Activated naive CD8-positive, alpha-beta T cell treated with anti-CD3 and anti-CD28 coated beads for 36 hours (primary cell): ENCODE data around the gene ALG6. TPM values are rescaled to one million over a fixed set of nuclear protein-coding genes. Genes with fewer than 3 reads are reported as not detected.

ENCODE experiments used
- DNase-seq: peaks from one replicate; pipeline ENCODE4 v3.0.0; 2021
- H3K27ac Mint-ChIP-seq: one replicate; pipeline ENCODE4 v1.8.0; 2022; ENCODE audit warnings: mild to moderate bottlenecking, moderate library complexity, mixed read lengths
- H3K27me3 Mint-ChIP-seq: one replicate; pipeline ENCODE4 v1.8.0; 2022; ENCODE audit warnings: mild to moderate bottlenecking, mixed read lengths
- H3K36me3 Mint-ChIP-seq: one replicate; pipeline ENCODE4 v1.8.0; 2021; ENCODE audit warnings: mild to moderate bottlenecking, mixed read lengths
- H3K4me1 Mint-ChIP-seq: one replicate; pipeline ENCODE4 v1.8.0; 2021; ENCODE audit warnings: mixed read lengths
- H3K4me3 Mint-ChIP-seq: one replicate; pipeline ENCODE4 v1.8.0; 2022; ENCODE audit warnings: mild to moderate bottlenecking, moderate library complexity, mixed read lengths
- H3K9me3 Mint-ChIP-seq: one replicate; pipeline ENCODE4 v1.8.0; 2022; ENCODE audit warnings: mixed read lengths
- total RNA-seq, 2 experiments: library from RNA; stranded (reverse); gene quantifications; one replicate each; pipeline ENCODE4 v1.2.3, GENCODE V29; 2021

ALG6 gene
- total RNA-seq, 2 experiments from 2014 or later = 17.4 to 17.8 TPM

DNA sequence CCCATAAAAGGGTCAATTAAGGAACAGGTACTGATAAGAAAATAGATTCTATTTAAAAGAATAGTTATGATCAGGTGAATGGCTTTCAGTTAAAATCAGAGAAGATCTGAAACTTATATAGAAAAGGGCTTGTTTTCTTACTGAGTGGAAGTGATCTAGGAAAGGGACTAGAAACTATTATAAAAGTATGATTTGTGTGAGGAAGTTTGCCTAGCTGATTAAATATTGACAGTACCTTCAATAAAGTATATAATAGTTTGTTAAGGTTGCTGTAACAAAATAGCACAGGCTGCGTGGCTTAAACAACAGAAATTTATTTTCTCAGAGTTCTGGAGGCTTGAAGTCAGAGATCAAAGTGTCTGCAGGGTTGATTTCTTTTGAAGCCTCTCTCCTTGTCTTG lies 5.4 kb upstream of the ALG6 start:
- no peaks in the 10 kb centered on the region for H3K36me3 Mint-ChIP-seq
- H3K4me1 Mint-ChIP-seq = peaks cover 6% of the 10 kb centered on the region
- DNase-seq = no peak
- no peak overlapping the region for H3K27ac Mint-ChIP-seq
- no peak overlapping the region for H3K4me3 Mint-ChIP-seq
- H3K9me3 Mint-ChIP-seq = no peaks in the 10 kb centered on the region
- peaks cover 23% of the 10 kb centered on the region for H3K27me3 Mint-ChIP-seq

DNA sequence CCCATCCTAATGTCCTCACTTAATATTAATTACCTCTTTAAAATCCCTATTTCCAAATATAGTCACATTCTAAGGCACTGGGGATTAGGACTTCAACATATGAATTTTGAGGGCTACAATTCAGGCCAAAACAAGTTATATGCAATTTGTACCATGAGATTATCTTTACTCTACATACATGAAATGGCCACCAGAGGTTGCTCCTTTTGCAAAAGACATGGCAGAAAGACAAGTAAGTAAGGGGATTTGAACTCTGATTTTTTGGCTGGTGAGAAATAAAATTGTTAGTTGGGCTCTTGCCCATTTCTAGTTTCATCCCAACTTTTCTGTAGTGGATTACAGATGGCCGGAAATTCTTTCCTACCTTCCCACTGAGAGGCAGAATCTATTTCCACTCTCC lies 4.8 kb upstream of the ALG6 start:
- Mint-ChIP-seq H3K4me1 (peaks cover 6% of the 10 kb centered on the region), H3K9me3 (no peaks in the 10 kb centered on the region), H3K4me3 (no peak overlapping the region), H3K36me3 (no peaks in the 10 kb centered on the region), H3K27ac (no peak overlapping the region), H3K27me3 (peaks cover 20% of the 10 kb centered on the region)
- no peak for DNase-seq

DNA sequence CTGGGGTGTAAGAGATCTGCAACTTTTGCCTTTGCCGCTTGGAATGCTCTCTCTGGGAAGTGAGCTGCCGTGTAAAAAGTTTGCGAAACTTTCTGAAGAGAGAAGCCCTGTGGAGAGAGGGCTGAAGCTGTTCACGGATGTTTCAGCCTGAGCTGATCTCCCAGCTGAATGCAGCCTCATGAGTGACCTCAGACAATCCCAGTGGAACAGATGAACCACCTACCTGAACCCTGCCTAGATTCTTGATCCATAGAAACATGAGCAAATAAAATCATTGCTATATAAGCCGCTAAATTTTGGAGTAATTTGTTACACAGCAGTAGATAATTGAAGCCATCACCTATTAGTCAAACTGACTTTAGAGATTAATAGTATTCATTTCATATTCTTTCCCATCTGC lies 4.4 kb upstream of the ALG6 start:
- peaks cover 20% of the 10 kb centered on the region for H3K27me3 Mint-ChIP-seq
- no peaks in the 10 kb centered on the region for H3K9me3 Mint-ChIP-seq
- H3K27ac Mint-ChIP-seq = no peak overlapping the region
- H3K4me3 Mint-ChIP-seq = no peak overlapping the region
- peaks cover 6% of the 10 kb centered on the region for H3K4me1 Mint-ChIP-seq
- no peak for DNase-seq
- H3K36me3 Mint-ChIP-seq = no peaks in the 10 kb centered on the region

DNA sequence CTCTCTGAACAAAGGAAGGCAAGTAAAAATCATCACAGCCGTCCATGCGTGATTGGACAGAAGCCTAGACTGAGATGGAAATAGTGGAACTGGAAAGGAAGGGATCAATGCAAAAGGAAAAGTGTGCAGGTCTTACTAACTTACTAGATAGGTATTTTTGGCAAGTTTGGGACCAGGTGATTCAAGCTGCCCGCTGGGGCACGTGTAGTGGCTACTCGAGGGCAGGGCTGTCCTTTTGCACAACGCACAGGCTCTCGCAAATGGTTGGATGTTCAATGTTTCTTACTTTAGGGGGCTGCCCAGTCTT lies 566 bp upstream of the ALG6 start:
- Mint-ChIP-seq H3K27me3 (peaks cover 3% of the 10 kb centered on the region), H3K4me1 (peaks cover 20% of the 10 kb centered on the region), H3K36me3 (peaks cover 10% of the 10 kb centered on the region), H3K9me3 (no peaks in the 10 kb centered on the region), H3K4me3 (peak overlapping the region; percentile 77), H3K27ac (peak overlapping the region; percentile 70)
- no peak for DNase-seq

DNA sequence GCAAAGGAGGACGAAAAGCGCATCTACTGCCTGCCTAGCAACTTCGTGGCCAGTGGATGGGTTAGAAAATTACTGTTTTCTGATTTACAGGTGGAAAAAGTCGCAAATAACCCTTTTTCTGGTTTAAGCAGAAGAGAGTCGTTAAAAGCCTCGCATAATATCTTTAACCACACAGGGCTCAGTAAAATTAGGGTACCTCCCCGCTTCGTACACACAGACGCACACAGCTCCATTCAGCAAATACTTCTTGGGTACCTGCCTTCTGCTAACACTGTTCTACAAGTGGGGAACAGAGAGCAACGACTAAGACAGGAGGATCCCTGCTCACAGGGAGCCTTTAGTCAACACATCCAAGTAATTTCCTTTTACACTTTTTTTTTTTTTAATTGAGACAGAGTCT lies 704 bp downstream of the ALG6 start:
- Mint-ChIP-seq H3K4me3 (peak overlapping the region; percentile 97), H3K27me3 (peaks cover 3% of the 10 kb centered on the region), H3K27ac (peak overlapping the region; percentile 85), H3K9me3 (no peaks in the 10 kb centered on the region), H3K36me3 (peaks cover 12% of the 10 kb centered on the region), H3K4me1 (peaks cover 22% of the 10 kb centered on the region)
- DNase-seq = no peak

DNA sequence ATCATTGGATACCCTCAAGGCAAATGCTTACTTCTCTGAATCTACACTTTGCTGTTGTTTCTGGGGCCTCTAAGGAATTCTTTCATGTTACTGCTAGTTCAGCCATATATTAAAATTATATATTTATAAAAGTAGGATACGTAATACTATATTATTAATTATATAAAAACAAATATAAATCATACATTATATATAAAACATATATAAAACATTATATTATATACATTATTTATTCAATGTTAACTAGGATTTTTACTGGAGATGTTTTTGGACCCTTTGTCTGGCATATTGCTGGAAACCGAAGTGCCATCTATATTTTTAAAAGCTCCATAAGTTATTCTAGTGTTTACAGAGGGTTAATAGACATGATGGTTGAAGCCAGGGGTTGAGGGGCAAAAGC lies 12.2 kb downstream of the ALG6 start:
- no peak for DNase-seq
- Mint-ChIP-seq H3K9me3 (peaks cover 3% of the 10 kb centered on the region), H3K4me3 (no peak overlapping the region), H3K27ac (no peak overlapping the region), H3K36me3 (peaks cover 49% of the 10 kb centered on the region), H3K27me3 (no peaks in the 10 kb centered on the region), H3K4me1 (peaks cover 17% of the 10 kb centered on the region)

DNA sequence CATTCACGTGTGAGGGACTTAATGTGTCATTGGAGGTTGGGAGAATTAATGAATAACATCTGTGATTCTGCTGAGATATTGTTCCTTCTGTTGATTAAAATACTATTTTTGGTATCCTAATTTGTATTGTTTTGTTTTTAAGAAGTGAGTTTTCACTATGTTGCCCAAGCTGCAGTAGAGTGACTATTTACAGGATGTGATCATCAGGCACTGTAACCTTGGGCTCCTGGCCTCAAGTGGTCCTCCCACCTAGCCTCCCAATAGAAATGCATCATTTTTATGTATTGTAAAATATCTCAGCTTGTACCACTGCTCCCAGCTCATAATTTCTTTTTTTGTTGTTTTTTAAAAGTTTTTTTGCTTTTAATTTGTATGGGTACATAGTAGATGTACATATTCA lies 14.3 kb downstream of the ALG6 start:
- Mint-ChIP-seq H3K4me1 (peaks cover 26% of the 10 kb centered on the region), H3K36me3 (peaks cover 52% of the 10 kb centered on the region), H3K4me3 (no peak overlapping the region), H3K9me3 (peaks cover 6% of the 10 kb centered on the region), H3K27ac (no peak overlapping the region), H3K27me3 (no peaks in the 10 kb centered on the region)
- DNase-seq = no peak

DNA sequence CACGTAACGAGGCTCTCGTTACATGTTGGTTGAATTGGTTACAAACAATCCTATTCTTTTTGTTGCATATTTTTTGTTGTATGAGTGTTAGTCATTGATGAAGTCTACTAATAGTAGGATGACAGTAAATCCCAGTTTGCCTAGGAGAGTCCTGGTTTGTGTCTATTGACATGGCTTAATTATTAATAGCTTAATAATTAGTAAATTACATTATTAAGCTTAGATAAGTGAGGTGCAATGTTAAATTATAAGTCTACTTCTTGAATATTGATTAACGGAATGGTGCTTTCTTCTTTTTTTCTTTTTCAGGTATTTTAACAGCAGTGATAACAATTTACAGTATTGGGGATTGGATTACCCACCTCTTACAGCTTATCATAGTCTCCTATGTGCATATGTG lies 34.5 kb downstream of the ALG6 start:
- H3K4me1 Mint-ChIP-seq = no peaks in the 10 kb centered on the region
- H3K4me3 Mint-ChIP-seq = no peak overlapping the region
- H3K27me3 Mint-ChIP-seq = no peaks in the 10 kb centered on the region
- no peak overlapping the region for H3K27ac Mint-ChIP-seq
- H3K9me3 Mint-ChIP-seq = no peaks in the 10 kb centered on the region
- peaks cover 17% of the 10 kb centered on the region for H3K36me3 Mint-ChIP-seq
- DNase-seq = no peak

DNA sequence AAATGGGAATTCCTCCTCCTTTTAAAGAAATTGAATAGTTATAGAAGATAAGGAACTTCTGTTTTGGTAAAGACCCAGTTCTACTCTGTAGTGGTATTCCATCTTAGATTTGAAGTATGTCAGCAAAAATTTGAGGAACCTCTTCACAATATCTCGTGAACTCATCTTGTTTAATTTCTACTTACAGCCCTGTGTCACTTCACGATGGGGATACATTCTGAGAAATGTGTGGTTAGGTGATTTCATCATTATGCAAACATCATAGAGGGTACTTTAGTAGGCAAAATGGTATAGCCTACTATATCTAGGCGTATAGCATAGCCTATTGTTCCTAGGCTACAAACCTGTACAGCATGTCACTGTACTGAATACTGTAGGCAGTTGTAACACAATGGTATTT lies 36.0 kb downstream of the ALG6 start:
- no peaks in the 10 kb centered on the region for H3K9me3 Mint-ChIP-seq
- no peak for DNase-seq
- H3K36me3 Mint-ChIP-seq = peaks cover 18% of the 10 kb centered on the region
- H3K4me3 Mint-ChIP-seq = no peak overlapping the region
- no peaks in the 10 kb centered on the region for H3K27me3 Mint-ChIP-seq
- H3K4me1 Mint-ChIP-seq = no peaks in the 10 kb centered on the region
- H3K27ac Mint-ChIP-seq = no peak overlapping the region

DNA sequence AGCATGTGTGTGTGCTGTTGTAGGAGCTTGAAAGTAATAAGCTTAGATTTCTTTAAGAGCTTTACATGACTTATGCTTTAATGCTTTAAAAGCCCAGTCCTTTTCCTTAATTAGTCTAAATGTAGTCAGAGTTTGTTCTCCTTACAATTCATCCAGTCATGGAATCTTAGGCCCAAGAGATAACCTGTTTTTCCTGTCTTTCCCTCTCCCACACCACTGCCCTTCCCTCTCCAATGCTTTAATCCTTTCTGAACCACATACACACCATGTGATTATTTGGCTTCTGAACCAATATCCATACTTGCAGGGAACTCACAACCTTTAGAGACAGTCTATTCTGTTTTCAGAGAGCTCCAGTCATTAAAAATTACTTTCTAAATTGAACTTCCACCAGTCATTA lies 37.6 kb downstream of the ALG6 start:
- no peak overlapping the region for H3K4me3 Mint-ChIP-seq
- H3K4me1 Mint-ChIP-seq = no peaks in the 10 kb centered on the region
- peaks cover 21% of the 10 kb centered on the region for H3K36me3 Mint-ChIP-seq

DNA sequence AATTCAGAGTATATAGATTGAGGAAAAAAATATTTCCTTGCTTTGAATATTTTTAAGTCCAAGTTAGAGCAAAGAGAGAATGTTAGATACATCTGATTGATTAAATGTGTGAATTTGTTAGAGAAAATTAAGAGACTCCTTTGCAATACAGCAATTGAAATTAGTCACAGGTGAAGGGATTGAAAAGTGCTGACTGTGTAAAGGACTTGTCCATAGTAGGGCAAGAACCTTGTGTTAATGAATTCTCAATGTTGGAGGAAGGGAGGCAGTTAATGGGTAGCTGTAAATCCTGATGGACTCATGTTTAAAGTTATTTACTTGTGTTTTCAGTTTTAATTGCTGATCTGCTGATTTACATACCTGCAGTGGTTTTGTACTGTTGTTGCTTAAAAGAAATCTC lies 38.6 kb downstream of the ALG6 start:
- H3K36me3 Mint-ChIP-seq = peaks cover 14% of the 10 kb centered on the region

More for the DNA sequence above, 37.6 kb downstream of the ALG6 start:
- no peaks in the 10 kb centered on the region for H3K9me3 Mint-ChIP-seq
- no peaks in the 10 kb centered on the region for H3K27me3 Mint-ChIP-seq
- no peak overlapping the region for H3K27ac Mint-ChIP-seq
- DNase-seq = no peak

DNA sequence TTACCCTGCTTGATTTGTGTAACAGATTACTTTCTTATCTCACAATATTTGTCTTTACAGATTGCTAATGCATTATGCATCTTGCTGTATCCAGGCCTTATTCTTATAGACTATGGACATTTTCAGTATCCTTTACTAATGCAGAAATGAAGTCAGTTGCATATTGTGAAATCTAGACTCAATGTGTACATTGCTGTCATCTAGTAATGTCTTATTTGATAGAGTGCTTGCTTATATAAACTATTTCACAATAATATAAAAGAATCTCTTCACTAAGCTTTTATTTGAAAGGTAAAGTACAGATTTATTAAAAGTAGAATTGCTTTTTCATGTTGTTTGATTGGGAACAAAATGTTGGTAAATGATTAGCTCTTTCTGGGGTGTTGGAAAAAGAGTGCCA lies 39.6 kb downstream of the ALG6 start:
- H3K27me3 Mint-ChIP-seq = no peaks in the 10 kb centered on the region
- no peak overlapping the region for H3K27ac Mint-ChIP-seq
- H3K36me3 Mint-ChIP-seq = peaks cover 18% of the 10 kb centered on the region
- no peak overlapping the region for H3K4me3 Mint-ChIP-seq
- no peak for DNase-seq
- no peaks in the 10 kb centered on the region for H3K9me3 Mint-ChIP-seq
- no peaks in the 10 kb centered on the region for H3K4me1 Mint-ChIP-seq

More for the DNA sequence above, 38.6 kb downstream of the ALG6 start:
- Mint-ChIP-seq H3K4me3 (no peak overlapping the region), H3K27me3 (no peaks in the 10 kb centered on the region), H3K4me1 (no peaks in the 10 kb centered on the region), H3K27ac (no peak overlapping the region), H3K9me3 (no peaks in the 10 kb centered on the region)
- no peak for DNase-seq

DNA sequence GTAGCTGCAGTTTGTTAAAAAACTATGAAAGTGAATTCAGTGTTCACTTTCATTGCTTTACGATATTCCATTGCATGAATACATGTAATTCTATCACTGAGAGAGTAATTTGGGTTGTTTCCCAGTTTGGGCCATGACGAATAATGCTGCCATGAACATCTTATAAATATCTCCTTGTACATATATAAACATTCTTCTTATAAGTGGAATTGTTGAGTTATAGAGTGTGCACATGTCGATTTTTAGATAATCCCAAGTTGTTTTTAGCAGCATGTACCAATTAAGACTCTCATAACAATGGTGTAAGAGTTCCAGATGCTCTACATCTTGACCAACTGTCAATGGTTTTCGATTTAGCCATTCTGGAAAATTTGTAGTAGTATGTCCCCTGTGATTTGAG lies 40.9 kb downstream of the ALG6 start:
- H3K4me3 Mint-ChIP-seq = no peak overlapping the region
- H3K4me1 Mint-ChIP-seq = no peaks in the 10 kb centered on the region
- H3K27me3 Mint-ChIP-seq = no peaks in the 10 kb centered on the region
- DNase-seq = no peak
- H3K27ac Mint-ChIP-seq = no peak overlapping the region
- H3K9me3 Mint-ChIP-seq = no peaks in the 10 kb centered on the region
- H3K36me3 Mint-ChIP-seq = peaks cover 24% of the 10 kb centered on the region

DNA sequence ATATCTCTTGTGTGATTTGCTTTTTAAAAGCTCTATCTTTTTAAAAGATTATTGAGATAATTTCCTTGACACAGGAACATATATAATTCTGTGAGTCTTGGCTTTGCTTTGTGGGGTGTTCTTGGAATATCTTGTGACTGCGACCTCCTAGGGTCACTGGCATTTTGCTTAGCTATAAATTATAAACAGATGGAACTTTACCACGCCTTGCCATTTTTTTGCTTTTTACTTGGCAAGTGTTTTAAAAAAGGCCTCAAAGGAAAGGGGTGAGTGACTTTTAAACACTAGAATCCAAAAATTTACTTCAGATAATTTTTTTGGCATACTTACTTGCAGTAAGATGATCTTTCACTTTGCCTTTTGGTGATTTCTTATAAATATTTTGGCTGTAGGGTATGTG lies 43.6 kb downstream of the ALG6 start:
- Mint-ChIP-seq H3K27ac (no peak overlapping the region), H3K9me3 (no peaks in the 10 kb centered on the region), H3K36me3 (peaks cover 22% of the 10 kb centered on the region), H3K4me3 (no peak overlapping the region), H3K4me1 (no peaks in the 10 kb centered on the region), H3K27me3 (no peaks in the 10 kb centered on the region)
- no peak for DNase-seq

DNA sequence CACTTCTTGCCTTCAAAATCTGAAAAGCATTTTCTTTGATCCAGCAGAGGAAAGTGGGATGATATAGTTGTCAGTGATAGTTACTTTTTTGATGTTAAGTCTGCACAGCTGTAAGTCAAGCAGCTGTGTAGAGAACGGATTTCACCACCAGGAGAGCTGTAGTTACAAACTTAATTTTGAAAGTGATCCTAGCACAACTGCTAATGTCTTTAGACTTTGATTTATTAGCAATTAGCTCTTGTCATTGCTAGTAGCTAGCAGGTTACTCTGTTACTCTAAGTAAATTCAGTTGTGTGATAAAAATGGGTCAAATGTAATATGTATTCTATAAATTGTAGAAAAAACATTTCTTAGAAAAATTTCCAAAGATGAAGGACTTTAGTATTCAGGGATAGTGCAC lies 46.0 kb downstream of the ALG6 start:
- Mint-ChIP-seq H3K36me3 (peaks cover 26% of the 10 kb centered on the region), H3K27ac (no peak overlapping the region), H3K9me3 (no peaks in the 10 kb centered on the region), H3K4me3 (no peak overlapping the region), H3K27me3 (no peaks in the 10 kb centered on the region), H3K4me1 (no peaks in the 10 kb centered on the region)
- DNase-seq = no peak

DNA sequence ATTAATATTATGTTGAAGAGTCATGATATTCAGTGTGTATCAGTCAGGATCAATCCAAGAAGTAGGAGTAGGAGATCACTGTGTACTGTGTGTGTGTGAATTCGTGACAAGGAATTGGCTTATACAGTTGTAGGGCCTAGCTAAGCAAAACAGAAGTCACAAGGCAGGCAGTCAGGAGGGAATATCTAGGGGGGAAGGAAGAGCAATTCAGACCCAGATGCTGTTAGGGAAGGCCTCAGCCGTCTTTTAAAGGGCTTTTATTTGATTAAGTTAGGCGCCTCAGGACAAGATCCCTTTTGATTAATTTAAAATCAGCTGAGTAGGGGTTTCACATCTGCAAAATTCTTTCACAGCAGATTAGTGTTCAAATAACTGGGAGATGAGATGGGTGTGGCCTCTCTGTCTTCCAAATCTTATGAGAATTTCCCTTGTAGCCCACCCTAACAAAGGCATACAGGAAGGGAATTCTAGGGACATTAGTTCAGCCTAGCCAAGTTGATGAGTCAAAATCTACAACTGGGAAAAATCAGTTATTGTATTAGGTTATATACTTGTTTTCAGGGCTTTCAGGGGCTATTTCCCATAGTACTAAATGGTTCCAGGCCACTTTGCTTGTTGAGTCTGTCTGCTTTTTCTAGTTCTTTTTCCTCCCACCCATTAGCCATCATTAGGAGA lies 47.4 kb downstream of the ALG6 start:
- Mint-ChIP-seq H3K27ac (no peak overlapping the region), H3K36me3 (peaks cover 30% of the 10 kb centered on the region), H3K9me3 (no peaks in the 10 kb centered on the region), H3K4me3 (no peak overlapping the region), H3K27me3 (no peaks in the 10 kb centered on the region), H3K4me1 (no peaks in the 10 kb centered on the region)
- no peak for DNase-seq

DNA sequence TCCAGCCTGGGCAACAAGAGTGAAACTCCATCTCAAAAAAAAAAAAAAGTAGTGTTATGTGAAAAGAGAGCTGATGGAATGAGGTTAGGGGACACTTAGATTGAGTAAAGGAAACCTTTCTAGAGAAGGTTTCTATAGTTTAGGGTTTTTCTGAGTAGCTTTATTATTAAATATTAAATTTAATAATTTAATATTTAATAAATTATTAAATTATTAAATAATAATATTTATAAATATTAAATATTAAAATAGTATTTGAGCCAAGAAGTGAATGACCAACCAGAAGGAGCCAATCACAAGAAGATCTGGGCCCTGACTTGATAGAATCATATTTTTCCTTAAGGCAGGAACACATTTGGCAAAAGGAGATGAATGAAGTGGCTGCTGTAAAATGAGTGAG lies 50.7 kb downstream of the ALG6 start:
- no peak for DNase-seq
- Mint-ChIP-seq H3K4me3 (no peak overlapping the region), H3K4me1 (no peaks in the 10 kb centered on the region), H3K9me3 (no peaks in the 10 kb centered on the region), H3K36me3 (peaks cover 38% of the 10 kb centered on the region), H3K27me3 (no peaks in the 10 kb centered on the region), H3K27ac (no peak overlapping the region)
